Measurements from ENCODE around the gene RTP5.

- TF ChIP-seq CTCF (IDR thresholded peaks at IDR 0.05) (no peak), POLR2A (IDR thresholded peaks at IDR 0.05) (no peak)
These were observed 18.0 kb upstream of the RTP5 start for GRCh38 chr2:241851325-241852115.

Data from breast epithelium (tissue), 3 donors.